B cell (primary cell): ENCODE measurements around the gene BIRC5.

Experiments used
- CTCF ChIP-seq: fragments of 200-600 bp; IDR thresholded peaks from one replicate; pipeline ENCODE4 v1.8.0; 2022; ENCODE audit warnings: antibody characterized with exemption, mild to moderate bottlenecking
- EZH2 ChIP-seq: IDR thresholded peaks from 2 replicates; pipeline ENCODE4 v1.6.1; 2012; ENCODE audit warnings: borderline replicate concordance, low read depth, mild to moderate bottlenecking, moderate library complexity, low read length; ENCODE audit not compliant: insufficient read depth, poor library complexity, severe bottlenecking

GRCh38 chr17:78255029-78255656 lies 41.1 kb downstream of the BIRC5 start:
- TF ChIP-seq CTCF (no peak), EZH2 (no peak)
